Hepatocyte (in vitro differentiated cells): Measurements from ENCODE around the gene C5AR1. TPM values are rescaled to one million over a fixed set of nuclear protein-coding genes. Genes with fewer than 3 reads are reported as not detected.

Experiments used
- DNase-seq: peaks from one replicate; pipeline ENCODE4 v3.0.0-alpha.2; 2016; ENCODE audit warnings: low spot score
- H2AFZ ChIP-seq: fragments of 200-600 bp; sonication (generic); 2 replicates; pipeline ENCODE4 v1.6.0; 2016; ENCODE audit warnings: antibody characterized with exemption, mild to moderate bottlenecking
- H3K27ac ChIP-seq: fragments of 200-600 bp; sonication (generic); 2 replicates; pipeline ENCODE4 v1.5.1; 2016; ENCODE audit warnings: mild to moderate bottlenecking
- H3K27me3 ChIP-seq: fragments of 200-600 bp; sonication (generic); 2 replicates; pipeline ENCODE4 v1.6.1; 2016
- H3K36me3 ChIP-seq: fragments of 200-600 bp; sonication (generic); replicated peaks from 2 replicates; pipeline ENCODE4 v1.5.1; 2016; ENCODE audit warnings: low read depth; ENCODE audit not compliant: insufficient read depth
- H3K4me1 ChIP-seq: fragments of 200-600 bp; sonication (generic); 2 replicates; pipeline ENCODE4 v1.5.1; 2016; ENCODE audit warnings: mild to moderate bottlenecking, moderate library complexity; ENCODE audit not compliant: insufficient read depth
- H3K4me2 ChIP-seq: fragments of 200-600 bp; sonication (generic); 2 replicates; pipeline ENCODE4 v1.6.0; 2016
- H3K4me3 ChIP-seq: fragments of 200-600 bp; sonication (generic); 2 replicates; pipeline ENCODE4 v1.5.1; 2016; ENCODE audit warnings: mild to moderate bottlenecking
- H3K79me2 ChIP-seq: fragments of 200-600 bp; sonication (generic); 2 replicates; pipeline ENCODE4 v1.6.0; 2017; ENCODE audit warnings: mild to moderate bottlenecking
- H3K9me2 ChIP-seq: fragments of 200-600 bp; sonication (generic); replicated peaks from 2 replicates; pipeline ENCODE4 v1.6.0; 2017; ENCODE audit warnings: mild to moderate bottlenecking; ENCODE audit not compliant: insufficient read depth
- H3K9me3 ChIP-seq: fragments of 200-600 bp; sonication (generic); 2 replicates; pipeline ENCODE4 v1.5.1; 2016; ENCODE audit warnings: low read depth, mild to moderate bottlenecking
- H4K20me1 ChIP-seq: fragments of 200-600 bp; sonication (generic); 2 replicates; pipeline ENCODE4 v1.6.0; 2016; ENCODE audit warnings: mild to moderate bottlenecking; ENCODE audit not compliant: insufficient read depth, poor library complexity, severe bottlenecking
- CTCF ChIP-seq: fragments of 200-600 bp; sonication (generic); IDR thresholded peaks from 2 replicates; pipeline ENCODE4 v1.5.1; 2016; ENCODE audit warnings: antibody characterized with exemption, mild to moderate bottlenecking; ENCODE audit not compliant: poor library complexity
- EZH2 ChIP-seq: fragments of 200-600 bp; sonication (generic); IDR thresholded peaks from 2 replicates; pipeline ENCODE4 v1.6.1; 2016; ENCODE audit warnings: antibody characterized with exemption, mild to moderate bottlenecking, borderline replicate concordance
- EZH2phosphoT487 ChIP-seq: fragments of 200-600 bp; sonication (generic); IDR thresholded peaks from one replicate; pipeline ENCODE4 v1.6.1; 2018; ENCODE audit warnings: antibody characterized with exemption, mild to moderate bottlenecking, low read depth, moderate library complexity; ENCODE audit not compliant: unreplicated experiment, severe bottlenecking
- WGBS: methylation state at CpG from one replicate; pipeline ENCODE4 v1.1.6; 2016; ENCODE audit warnings: low lambda C conversion rate; ENCODE audit errors: missing lambda C conversion rate; 5-methylcytosine and 5-hydroxymethylcytosine counted together
- polyA plus RNA-seq: library from polyadenylated mRNA; unstranded; fragments of >200 nt; fragmentation: Nextera tagmentation; extraction: Ambion mirVana; gene quantifications from 2 replicates; pipeline ENCODE4 v1.2.1, GENCODE V29; 2016
- total RNA-seq: library from RNA; depleted of rRNA; stranded (reverse); fragments of >200 nt; gene quantifications from 2 replicates; pipeline ENCODE4 v1.2.3, GENCODE V29; 2014

Gene C5AR1
- total and polyA plus RNA-seq, 2 experiments from 2014 or later, result 0.43 to 0.99 TPM

- Histone ChIP-seq H3K27ac (no peak overlapping the region), H3K9me2 (no peaks in the 10 kb centered on the region)
- WGBS, result 96% methylated on average over 46 of the region's 46 CpGs
Observed at GRCh38 chr19:47319923-47320871, 10.5 kb downstream of the C5AR1 start.

GRCh38 chr19:47321630-47322029 lies 12.0 kb downstream of the C5AR1 start:
- WGBS, result 89% methylated on average over 1 of the region's 1 CpG
- Histone ChIP-seq H3K79me2 (no peaks in the 10 kb centered on the region), H2AFZ (no peak overlapping the region), H3K9me2 (no peaks in the 10 kb centered on the region), H4K20me1 (no peaks in the 10 kb centered on the region), H3K4me3 (no peak overlapping the region), H3K36me3 (no peaks in the 10 kb centered on the region), H3K27ac (no peak overlapping the region), H3K9me3 (no peaks in the 10 kb centered on the region), H3K4me1 (no peaks in the 10 kb centered on the region), H3K4me2 (no peak overlapping the region), H3K27me3 (no peaks in the 10 kb centered on the region)
- no peak for DNase-seq
- TF ChIP-seq CTCF (no peak), EZH2 (no peak), EZH2phosphoT487 (no peak)

More at GRCh38 chr19:47319923-47320871, 10.5 kb downstream of the C5AR1 start:
- Histone ChIP-seq H4K20me1 (no peaks in the 10 kb centered on the region), H3K36me3 (no peaks in the 10 kb centered on the region), H3K4me2 (no peak overlapping the region), H3K4me1 (no peaks in the 10 kb centered on the region), H2AFZ (no peak overlapping the region), H3K79me2 (no peaks in the 10 kb centered on the region), H3K4me3 (no peak overlapping the region), H3K27me3 (no peaks in the 10 kb centered on the region), H3K9me3 (no peaks in the 10 kb centered on the region)
- TF ChIP-seq CTCF (no peak), EZH2 (no peak), EZH2phosphoT487 (no peak)
- no peak for DNase-seq

GRCh38 chr19:47322058-47322457 lies 12.4 kb downstream of the C5AR1 start:
- DNase-seq, result no peak
- no peak overlapping the region for H2AFZ ChIP-seq
- H3K27me3 ChIP-seq, result no peaks in the 10 kb centered on the region
- no peaks in the 10 kb centered on the region for H4K20me1 ChIP-seq
- H3K27ac ChIP-seq, result no peak overlapping the region
- H3K4me3 ChIP-seq, result no peak overlapping the region
- H3K36me3 ChIP-seq, result no peaks in the 10 kb centered on the region
- TF ChIP-seq CTCF (no peak), EZH2phosphoT487 (no peak), EZH2 (no peak)
- no peaks in the 10 kb centered on the region for H3K9me2 ChIP-seq
- no peaks in the 10 kb centered on the region for H3K9me3 ChIP-seq
- no peaks in the 10 kb centered on the region for H3K79me2 ChIP-seq
- no peak overlapping the region for H3K4me2 ChIP-seq
- 90% methylated on average over 2 of the region's 2 CpGs for WGBS
- H3K4me1 ChIP-seq, result no peaks in the 10 kb centered on the region
